HFFc6 (cell line): ENCODE results near the gene UST. TPM values are rescaled to one million over a fixed set of nuclear protein-coding genes. Genes with fewer than 3 reads are reported as not detected.
"Not testable (repeated sequence)": the region's sequence is repeated elsewhere in the genome, so short reads cannot be mapped to it uniquely, and the experiment has no call there.

ENCODE experiments used
- DNase-seq: peaks from one replicate; pipeline ENCODE4 v3.0.0-alpha.2; 2018
- H3K27ac Mint-ChIP-seq: 2 replicates; pipeline ENCODE4 v1.8.0; 2020; ENCODE audit warnings: mild to moderate bottlenecking, mixed read lengths
- H3K27me3 Mint-ChIP-seq: 2 replicates; pipeline ENCODE4 v1.8.0; 2021; ENCODE audit warnings: mild to moderate bottlenecking, moderate library complexity, mixed read lengths; ENCODE audit not compliant: insufficient read depth
- H3K36me3 Mint-ChIP-seq: 2 replicates; pipeline ENCODE4 v1.8.0; 2021; ENCODE audit warnings: low read depth, mixed read lengths
- H3K4me1 Mint-ChIP-seq: 2 replicates; pipeline ENCODE4 v1.8.0; 2020; ENCODE audit warnings: low read depth, mixed read lengths
- H3K4me3 Mint-ChIP-seq: 2 replicates; pipeline ENCODE4 v1.8.0; 2020; ENCODE audit warnings: mild to moderate bottlenecking, moderate library complexity, mixed read lengths
- H3K9me3 Mint-ChIP-seq: 2 replicates; pipeline ENCODE4 v1.8.0; 2020; ENCODE audit warnings: mild to moderate bottlenecking, mixed read lengths
- CTCF ChIP-seq: fragments of 200-600 bp; sonication (generic); IDR thresholded peaks from 2 replicates; pipeline ENCODE4 v1.5.0; 2021; ENCODE audit warnings: antibody characterized with exemption, mild to moderate bottlenecking
- total RNA-seq, 6 experiments: library from RNA; stranded (reverse); fragmentation: NEBNext Ultra II Directional; extraction: Animal tissue kit (Norgen Biotek cat#: 25700); gene quantifications; 2 replicates in 1 of 6; 3 replicates in 5 of 6; pipeline ENCODE4 v1.2.3, GENCODE V29; 2021

The UST gene
- total RNA-seq, 6 experiments from 2014 or later, result 12.9 to 17.3 (median 16.7) TPM

- peak overlapping the region; percentile 74 for H3K4me3 Mint-ChIP-seq
- H3K27me3 Mint-ChIP-seq, result peaks cover 1% of the 10 kb centered on the region; the same call in 1 of the 2 replicates
Observed at GRCh38 chr6:149032599-149033405, 286.0 kb downstream of the UST start.

GRCh38 chr6:149033454-149033853 lies 286.6 kb downstream of the UST start:
- Mint-ChIP-seq H3K27me3 (peaks cover 1% of the 10 kb centered on the region; the same call in 1 of the 2 replicates), H3K27ac (peak overlapping the region; percentile 93), H3K9me3 (no peaks in the 10 kb centered on the region), H3K4me3 (peak overlapping the region; percentile 74), H3K36me3 (peaks cover 6% of the 10 kb centered on the region), H3K4me1 (peaks cover 97% of the 10 kb centered on the region)
- no peak for DNase-seq
- TF ChIP-seq CTCF, result no peak

More at GRCh38 chr6:149032599-149033405, 286.0 kb downstream of the UST start:
- Mint-ChIP-seq H3K9me3 (no peaks in the 10 kb centered on the region), H3K36me3 (no peaks in the 10 kb centered on the region), H3K4me1 (peaks cover 97% of the 10 kb centered on the region), H3K27ac (peak overlapping the region; percentile 93)
- DNase-seq, result peak; percentile 94
- TF ChIP-seq CTCF, result no peak

- no peak for DNase-seq
- TF ChIP-seq CTCF, result no peak
- no peak overlapping the region for H3K4me3 Mint-ChIP-seq
- H3K4me1 Mint-ChIP-seq, result peaks cover 74% of the 10 kb centered on the region
- no peaks in the 10 kb centered on the region for H3K9me3 Mint-ChIP-seq
- peaks cover 1% of the 10 kb centered on the region; the same call in 1 of the 2 replicates for H3K27me3 Mint-ChIP-seq
- peaks cover 8% of the 10 kb centered on the region for H3K36me3 Mint-ChIP-seq
- no peak overlapping the region for H3K27ac Mint-ChIP-seq
Observed at GRCh38 chr6:149035766-149036165, 288.9 kb downstream of the UST start.

- peak; percentile 15 for DNase-seq
- Mint-ChIP-seq H3K4me3 (peak overlapping the region; percentile 78), H3K9me3 (no peaks in the 10 kb centered on the region), H3K4me1 (peaks cover 60% of the 10 kb centered on the region), H3K36me3 (peaks cover 8% of the 10 kb centered on the region), H3K27ac (peak overlapping the region; percentile 83), H3K27me3 (peaks cover 1% of the 10 kb centered on the region; the same call in 1 of the 2 replicates)
- TF ChIP-seq CTCF, result no peak
Observed at GRCh38 chr6:149037051-149037671, 290.3 kb downstream of the UST start.

- H3K36me3 Mint-ChIP-seq, H3K4me3 Mint-ChIP-seq, H3K27me3 Mint-ChIP-seq, H3K9me3 Mint-ChIP-seq, H3K27ac Mint-ChIP-seq, DNase-seq: not testable (repeated sequence)
- H3K4me1 Mint-ChIP-seq, result peaks cover 42% of the 10 kb centered on the region
Observed at GRCh38 chr6:149039025-149039424, 292.2 kb downstream of the UST start.

- H3K36me3 Mint-ChIP-seq, result peaks cover 13% of the 10 kb centered on the region
- no peak for TF ChIP-seq CTCF
- no peaks in the 10 kb centered on the region for H3K9me3 Mint-ChIP-seq
- H3K27me3 Mint-ChIP-seq, result no peaks in the 10 kb centered on the region; the same call in 1 of the 2 replicates
- no peak overlapping the region for H3K4me3 Mint-ChIP-seq
- DNase-seq, result no peak
- H3K27ac Mint-ChIP-seq, result no peak overlapping the region
- H3K4me1 Mint-ChIP-seq, result peaks cover 29% of the 10 kb centered on the region
Observed at GRCh38 chr6:149041953-149042352, 295.1 kb downstream of the UST start.
